Peyer's patch (tissue), 4 donors: Measurements from ENCODE around the gene PADI2. TPM values are rescaled to one million over a fixed set of nuclear protein-coding genes. Genes with fewer than 3 reads are reported as not detected.
A peak's percentile ranks its signal among the peaks of the same experiment; 100 is the strongest.

Experiments
- DNase-seq, 3 donors: peaks; one replicate each; pipeline ENCODE4 v3.0.0-alpha.2; 2017 to 2019
- H3K27ac ChIP-seq, 4 donors: fragments of 200-600 bp; sonication (generic); one replicate each; pipeline ENCODE4 v1.5.1; 2016 to 2019
- H3K27me3 ChIP-seq, 2 donors: fragments of 200-600 bp; sonication (generic); one replicate each; pipeline ENCODE4 v1.5.1; 2019
- H3K36me3 ChIP-seq, 3 donors: fragments of 200-600 bp; sonication (generic); one replicate each; pipeline ENCODE4 v1.5.1; 2016 to 2019
- H3K4me1 ChIP-seq, 4 donors: fragments of 200-600 bp; sonication (generic); one replicate each; pipeline ENCODE4 v1.5.1; 2016 to 2019
- H3K4me3 ChIP-seq, 4 donors: fragments of 200-600 bp; sonication (generic); 1 replicate in 3 of 4; 2 replicates in 1 of 4; pipeline ENCODE4 v1.5.1; 2016 to 2019; ENCODE audit warnings: mild to moderate bottlenecking in 1 of 4
- H3K9me3 ChIP-seq, 4 donors: fragments of 200-600 bp; sonication (generic); one replicate each; pipeline ENCODE4 v1.5.1; 2016 to 2019; ENCODE audit warnings: mild to moderate bottlenecking in 1 of 4
- CTCF ChIP-seq, 6 experiments: fragments of 450-650 bp in 4 of 6; fragments of 200-600 bp in 2 of 6; sonication (generic) in 1 of 6; IDR thresholded peaks; one replicate each; pipeline ENCODE4 v1.5.1; 2017 to 2019; ENCODE audit warnings: antibody characterized with exemption in 6 of 6, mild to moderate bottlenecking in 3 of 6, moderate library complexity in 1 of 6
- POLR2A ChIP-seq, 2 donors: fragments of 450-650 bp; IDR thresholded peaks; one replicate each; pipeline ENCODE4 v1.5.1; 2017; ENCODE audit warnings: antibody characterized with exemption in 2 of 2, mild to moderate bottlenecking in 2 of 2, moderate library complexity in 2 of 2
- total RNA-seq, 4 donors: library from RNA; depleted of rRNA; stranded (reverse); fragments of >200 nt; gene quantifications; one replicate each; pipeline ENCODE4 v1.1.0, GENCODE V29; 2016

The PADI2 gene
- total RNA-seq, 4 donors from 2014 or later, result 29.7 to 191 (median 57.9) TPM

GRCh38 chr1:17080880-17081279, 38.4 kb downstream of the PADI2 start:
- no peak for DNase-seq
- H3K27me3 ChIP-seq, result no peaks in the 10 kb centered on the region
- H3K4me1 ChIP-seq, result no peaks in the 10 kb centered on the region
- no peaks in the 10 kb centered on the region for H3K36me3 ChIP-seq
- TF ChIP-seq POLR2A (IDR thresholded peaks at IDR 0.05), result no peak
- no peak for TF ChIP-seq CTCF (IDR thresholded peaks at IDR 0.05)
- H3K4me3 ChIP-seq, result no peak overlapping the region
- H3K9me3 ChIP-seq, result no peaks in the 10 kb centered on the region
- no peak overlapping the region for H3K27ac ChIP-seq

- H3K4me1 ChIP-seq, result no peaks in the 10 kb centered on the region
- H3K4me3 ChIP-seq, result no peak overlapping the region
- H3K9me3 ChIP-seq, result no peaks in the 10 kb centered on the region
- H3K27me3 ChIP-seq, result no peaks in the 10 kb centered on the region
- TF ChIP-seq POLR2A (IDR thresholded peaks at IDR 0.05), result no peak
- no peak for TF ChIP-seq CTCF (IDR thresholded peaks at IDR 0.05)
- no peak overlapping the region for H3K27ac ChIP-seq
- DNase-seq, result no peak
- H3K36me3 ChIP-seq, result no peaks in the 10 kb centered on the region
Observed at GRCh38 chr1:17080085-17080759, 39.0 kb downstream of the PADI2 start.

- H3K4me3 ChIP-seq, result no peak overlapping the region
- H3K9me3 ChIP-seq, result no peaks in the 10 kb centered on the region
- H3K4me1 ChIP-seq, result no peaks in the 10 kb centered on the region
- H3K27ac ChIP-seq, result no peak overlapping the region
- no peak for DNase-seq
- no peaks in the 10 kb centered on the region for H3K36me3 ChIP-seq
- no peak for TF ChIP-seq POLR2A (IDR thresholded peaks at IDR 0.05)
- no peak for TF ChIP-seq CTCF (IDR thresholded peaks at IDR 0.05)
- H3K27me3 ChIP-seq, result no peaks in the 10 kb centered on the region
Observed at GRCh38 chr1:17078991-17079868, 40.0 kb downstream of the PADI2 start.

GRCh38 chr1:17075470-17076255, 43.6 kb downstream of the PADI2 start:
- Histone ChIP-seq H3K36me3 (no peaks in the 10 kb centered on the region), H3K4me3 (no peak overlapping the region), H3K9me3 (no peaks in the 10 kb centered on the region), H3K27ac (no peak overlapping the region), H3K27me3 (no peaks in the 10 kb centered on the region), H3K4me1 (no peaks in the 10 kb centered on the region)
- peak in 1 of 3 donors; percentile 53 for DNase-seq
- no peak for TF ChIP-seq POLR2A (IDR thresholded peaks at IDR 0.05)
- peak in 4 of 6 experiments; percentile 22 to 60 (median 44) for TF ChIP-seq CTCF (IDR thresholded peaks at IDR 0.05)

GRCh38 chr1:17071794-17072193, 47.5 kb downstream of the PADI2 start:
- Histone ChIP-seq H3K27ac (no peak overlapping the region), H3K27me3 (no peaks in the 10 kb centered on the region), H3K36me3 (peaks cover 0 to 4% (median 0%) of the 10 kb centered on the region in 3 donors), H3K4me3 (no peak overlapping the region), H3K9me3 (no peaks in the 10 kb centered on the region), H3K4me1 (no peaks in the 10 kb centered on the region)
- no peak for TF ChIP-seq POLR2A (IDR thresholded peaks at IDR 0.05)
- TF ChIP-seq CTCF (IDR thresholded peaks at IDR 0.05), result no peak
- no peak for DNase-seq
